Ecto neural progenitor cell (in vitro differentiated cells): ENCODE measurements around the gene EEF2KMT.
"Not testable (repeated sequence)": the region's sequence is repeated elsewhere in the genome, so short reads cannot be mapped to it uniquely, and the experiment has no call there.

Experiments used
- DNase-seq: peaks from one replicate; pipeline ENCODE4 v3.0.0-alpha.2; 2018; ENCODE audit warnings: low spot score

EEF2KMT gene

GRCh38 chr16:5095145-5095830 lies 2.3 kb downstream of the EEF2KMT start:
- DNase-seq: not testable (repeated sequence)

GRCh38 chr16:5093746-5094145 lies 3.8 kb downstream of the EEF2KMT start:
- not testable (repeated sequence) for DNase-seq

DNA sequence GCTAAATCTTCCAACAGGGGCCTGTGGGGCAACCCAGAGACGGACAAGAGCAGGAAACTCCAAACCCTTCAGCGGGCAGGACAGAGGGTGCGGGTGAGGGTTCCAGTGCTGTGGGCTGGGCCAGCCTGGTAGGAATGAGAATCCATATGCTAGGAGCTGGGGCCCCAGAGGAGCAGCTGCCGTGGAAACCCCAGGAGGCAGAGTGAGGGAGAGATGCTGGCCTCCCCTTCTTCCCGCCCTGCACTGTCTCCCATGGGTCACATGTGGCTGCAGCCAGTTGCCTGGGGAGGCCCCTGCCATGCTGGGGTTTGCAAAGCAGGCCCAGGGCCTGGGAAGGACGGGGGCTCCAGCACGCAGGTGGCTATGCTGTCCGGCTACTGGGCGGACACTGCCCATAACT lies 4.5 kb downstream of the EEF2KMT start:
- not testable (repeated sequence) for DNase-seq

DNA sequence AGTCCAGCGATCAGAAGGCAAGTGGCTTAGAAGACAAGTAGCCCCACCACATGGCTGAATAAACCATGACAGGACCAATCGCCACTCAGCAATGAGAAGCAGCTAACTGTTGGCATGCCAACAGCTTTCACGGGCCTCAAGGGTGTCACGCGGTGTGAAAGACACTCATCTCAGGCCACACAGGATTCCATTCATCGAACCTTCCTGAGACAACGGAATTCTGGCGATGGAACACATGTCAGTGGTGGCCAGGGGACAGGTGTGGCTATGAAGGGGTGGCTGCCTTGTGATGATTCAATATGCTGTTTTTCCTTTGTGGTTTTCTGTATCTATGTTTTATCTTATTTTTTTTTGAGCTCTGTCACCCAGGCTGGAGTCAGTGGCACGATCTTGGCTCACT lies 7.0 kb downstream of the EEF2KMT start:
- DNase-seq: not testable (repeated sequence)

GRCh38 chr16:5089911-5090555 lies 7.6 kb downstream of the EEF2KMT start:
- DNase-seq: not testable (repeated sequence)

DNA sequence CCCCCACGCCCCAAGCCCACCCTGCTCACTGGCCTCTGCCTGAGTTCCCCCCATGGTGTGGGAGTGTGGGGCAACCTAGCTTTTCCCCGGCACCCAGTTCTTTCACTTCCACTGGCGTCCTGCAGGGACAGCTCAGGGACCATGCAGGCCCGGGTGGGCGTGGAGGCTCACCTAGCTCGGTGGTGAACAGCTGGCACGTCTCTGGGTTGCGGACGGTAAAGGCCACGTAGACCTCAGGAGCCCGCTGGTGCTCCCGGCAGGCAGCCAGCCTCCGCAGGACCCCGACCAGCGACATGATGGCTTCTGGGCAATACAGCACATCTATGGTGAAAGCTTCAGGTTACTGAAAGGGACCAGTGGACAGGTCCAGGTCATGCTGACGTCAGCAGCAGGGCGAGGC lies 8.7 kb downstream of the EEF2KMT start:
- DNase-seq: not testable (repeated sequence)

GRCh38 chr16:5088086-5088790 lies 9.4 kb downstream of the EEF2KMT start:
- not testable (repeated sequence) for DNase-seq

DNA sequence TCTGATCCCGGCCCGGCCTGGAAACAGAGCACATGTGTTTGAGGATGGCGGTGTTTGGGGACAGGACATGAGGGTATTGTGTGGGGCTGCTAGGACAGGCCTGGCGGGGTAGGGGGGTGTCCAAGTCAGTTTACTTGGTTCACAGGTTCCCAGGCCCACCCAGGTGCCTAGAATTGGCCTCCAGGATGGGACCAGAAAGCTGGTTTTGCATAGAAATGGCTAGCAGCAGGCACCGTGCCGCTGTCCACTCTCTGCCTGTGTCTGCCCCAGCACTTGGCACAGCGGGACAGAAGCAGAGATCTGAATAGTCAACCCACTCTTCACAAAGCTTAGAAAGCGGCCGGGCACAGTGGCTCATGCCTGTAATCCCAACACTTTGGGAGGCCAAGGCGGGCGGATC lies 11.9 kb downstream of the EEF2KMT start:
- DNase-seq: not testable (repeated sequence)

DNA sequence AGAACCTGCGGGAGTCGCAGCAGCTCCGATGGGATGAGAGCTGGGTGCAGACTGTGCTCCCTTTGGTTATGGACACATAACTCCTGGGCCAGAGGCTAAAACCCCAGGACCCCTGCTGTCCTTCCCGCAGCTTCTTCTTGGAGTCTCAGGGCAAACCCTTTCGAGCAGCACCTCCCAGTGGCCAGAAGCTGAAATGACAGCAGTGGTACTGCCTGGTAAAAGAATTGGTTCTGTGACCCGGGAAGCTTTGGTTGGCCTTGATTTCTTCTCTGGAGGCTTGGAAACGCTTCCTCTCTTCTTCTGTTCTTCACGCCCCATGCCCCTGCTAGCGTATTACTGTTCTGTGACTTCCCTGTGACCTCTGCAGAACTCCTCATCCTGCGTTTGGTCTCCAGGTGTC lies 12.8 kb downstream of the EEF2KMT start:
- DNase-seq: peak; percentile 71

GRCh38 chr16:5084099-5084731 lies 13.4 kb downstream of the EEF2KMT start:
- DNase-seq: not testable (repeated sequence)

- not testable (repeated sequence) for DNase-seq
Measured at GRCh38 chr16:5083646-5084045, 13.9 kb downstream of the EEF2KMT start.

- not testable (repeated sequence) for DNase-seq
Measured at GRCh38 chr16:5080996-5081395, 16.6 kb downstream of the EEF2KMT start.

- not testable (repeated sequence) for DNase-seq
Measured at GRCh38 chr16:5080461-5080860, 17.1 kb downstream of the EEF2KMT start.

DNA sequence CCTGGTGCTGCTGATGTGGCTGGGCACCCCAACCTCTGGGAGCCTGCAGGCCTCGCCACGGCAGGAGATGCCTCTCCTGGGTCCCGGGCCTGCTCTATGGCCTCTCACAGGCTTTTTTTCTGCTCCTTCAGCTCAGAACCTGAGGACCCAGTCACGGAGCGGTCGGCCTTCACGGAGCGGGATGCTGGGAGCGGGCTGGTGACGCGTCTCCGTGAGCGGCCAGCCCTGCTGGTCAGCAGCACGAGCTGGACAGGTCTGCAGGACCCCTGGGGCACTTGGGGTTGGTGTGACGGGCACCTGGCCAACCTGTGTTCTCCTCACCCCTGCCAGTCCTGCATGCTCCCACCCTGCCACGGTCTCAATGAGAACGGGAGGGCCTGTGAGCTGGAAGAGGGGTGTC lies 19.0 kb downstream of the EEF2KMT start:
- DNase-seq: no peak

GRCh38 chr16:5077304-5077703 lies 20.3 kb downstream of the EEF2KMT start:
- DNase-seq: no peak

- DNase-seq: no peak
Measured at GRCh38 chr16:5075637-5076036, 22.0 kb downstream of the EEF2KMT start.

GRCh38 chr16:5073771-5074170 lies 23.8 kb downstream of the EEF2KMT start:
- DNase-seq: not testable (repeated sequence)

- DNase-seq: no peak
Measured at GRCh38 chr16:5073279-5073629, 24.3 kb downstream of the EEF2KMT start.

- no peak for DNase-seq
Measured at GRCh38 chr16:5072334-5073278, 25.0 kb downstream of the EEF2KMT start.

DNA sequence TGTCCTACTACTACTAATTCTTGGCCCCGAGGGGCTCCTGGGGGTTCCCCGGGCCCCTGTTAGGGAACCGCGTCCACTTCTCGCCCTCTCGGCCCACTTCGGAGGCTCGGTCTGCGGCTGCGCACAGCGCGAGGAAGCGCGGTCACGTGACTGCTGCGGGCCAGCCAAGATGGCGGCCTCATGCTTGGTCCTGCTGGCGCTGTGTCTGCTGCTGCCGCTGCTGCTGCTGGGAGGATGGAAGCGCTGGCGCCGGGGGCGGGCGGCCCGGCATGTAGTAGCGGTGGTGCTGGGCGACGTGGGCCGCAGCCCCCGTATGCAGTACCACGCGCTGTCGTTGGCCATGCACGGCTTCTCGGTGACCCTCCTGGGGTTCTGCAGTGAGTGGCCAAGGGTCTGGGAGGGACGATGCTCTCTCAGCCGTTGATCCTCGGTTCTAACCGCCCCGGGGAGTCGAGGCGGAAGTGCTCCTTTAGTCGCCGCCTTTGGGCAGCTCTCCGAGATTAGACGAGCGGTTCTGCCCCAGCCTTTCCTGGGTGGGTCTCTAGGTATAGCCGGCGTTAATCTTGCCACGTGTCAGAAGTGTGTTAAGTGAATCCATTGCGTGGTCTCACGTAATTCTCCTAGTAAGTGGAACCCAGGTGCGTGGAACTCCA lies 25.8 kb downstream of the EEF2KMT start, which contains the start of gene ALG1:
ALG1 (plus strand) TSS at position 163 of the 653 bp plus-strand sequence; CDS start at position 170, 7 bp downstream.
- DNase-seq: peak; percentile 94

GRCh38 chr16:5071341-5071680 lies 26.3 kb downstream of the EEF2KMT start:
- no peak for DNase-seq
